ENCODE data around the gene FEM1A. TPM values are rescaled to one million over a fixed set of nuclear protein-coding genes. Genes with fewer than 3 reads are reported as not detected.

FEM1A gene
- total and polyA plus RNA-seq, 2 of the 8 experiments (the other 6 are each of a cell fraction or from before 2014, with no cell fraction given), result 6.7 to 16.1 TPM

DNA sequence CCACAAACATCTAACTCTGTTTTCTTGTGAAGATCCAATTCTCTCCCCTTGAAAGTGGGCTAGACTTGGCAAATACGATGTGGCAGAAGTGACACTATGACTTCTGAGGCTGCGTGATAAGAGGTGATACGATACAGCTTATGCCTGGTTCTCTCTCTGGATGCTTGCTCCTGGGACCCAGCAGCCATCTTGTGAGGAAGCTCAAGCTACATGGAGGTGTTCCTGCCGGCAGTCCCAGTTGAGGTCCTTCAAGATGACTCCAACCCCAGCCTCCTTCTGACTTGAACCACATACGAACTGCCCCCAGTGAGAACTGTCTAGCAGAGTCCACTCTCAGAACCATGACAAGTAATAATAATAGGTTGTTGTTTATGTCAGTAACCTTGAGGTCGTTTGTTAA lies 10.7 kb upstream of the FEM1A start (continued):
- TF ChIP-seq CHD7 (IDR thresholded peaks at IDR 0.05; ENCODE audit: insufficient replicate concordance, low read length) (no peak), POU5F1 (IDR thresholded peaks at IDR 0.05; ENCODE audit: low read depth, low read length) (no peak), HDAC6 (IDR thresholded peaks at IDR 0.05; ENCODE audit: low read depth, low read length) (no peak), SP2 (IDR thresholded peaks at IDR 0.05; ENCODE audit: low read length) (no peak), RAD21 (IDR thresholded peaks at IDR 0.05 in 1 of 2, conservative IDR thresholded peaks at IDR 0.05 in 1 of 2; ENCODE audit: low read depth in 2 of 2, low read length in 2 of 2) (no peak), ASH2L (IDR thresholded peaks at IDR 0.05; ENCODE audit: low read length) (no peak), CTBP2 (IDR thresholded peaks at IDR 0.05; ENCODE audit: borderline replicate concordance, insufficient read depth, insufficient read length, low read length) (no peak), TAF1 (IDR thresholded peaks at IDR 0.05; ENCODE audit: low read depth, low read length) (no peak), CREB1 (IDR thresholded peaks at IDR 0.05) (no peak), NANOG (IDR thresholded peaks at IDR 0.05; ENCODE audit: insufficient read depth, low read depth, low read length, poor library complexity, severe bottlenecking) (no peak), SUZ12 (IDR thresholded peaks at IDR 0.05; ENCODE audit: low read length) (no peak)
- TF ChIP-seq, protein P1, sequence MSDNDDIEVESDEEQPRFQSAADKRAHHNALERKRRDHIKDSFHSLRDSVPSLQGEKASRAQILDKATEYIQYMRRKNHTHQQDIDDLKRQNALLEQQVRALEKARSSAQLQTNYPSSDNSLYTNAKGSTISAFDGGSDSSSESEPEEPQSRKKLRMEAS (IDR thresholded peaks at IDR 0.05), result no peak

Measured in H1 (cell line).